HCT116 (cell line): ENCODE measurements around the gene ZC2HC1C. TPM values are rescaled to one million over a fixed set of nuclear protein-coding genes. Genes with fewer than 3 reads are reported as not detected.

Experiments used
- ATAC-seq: fragments of 200-7000 bp; cut with Tn5 transposase; 2 replicates; pipeline ENCODE4 v1.9.1; 2020; ENCODE audit warnings: mild to moderate bottlenecking, moderate library complexity
- BruUV-seq: library from RNA; stranded (reverse); fragments of 400-500 nt; replicated peaks from 2 replicates; lab custom pipeline; 2021; lab: Mats Ljungman, UMichigan
- CTCF ChIA-PET: fragments of 300-600 bp; sonication (Branson Sonifier 250); formaldehyde crosslinking; loops from one replicate; lab custom pipeline; 2021; ENCODE audit warnings: antibody characterized with exemption; lab: Charles Lee
- POLR2A ChIA-PET: fragments of 300-600, 350-600 bp; sonication (Branson Sonifier 250); formaldehyde crosslinking; loops from one replicate; lab custom pipeline; 2021; ENCODE audit warnings: antibody characterized with exemption; lab: Charles Lee
- RAD21 ChIA-PET, 2 experiments: fragments of 300-600 bp; sonication (Branson Sonifier 250); formaldehyde crosslinking; loops; one replicate each; lab custom pipeline; 2023; ENCODE audit warnings: low total read pairs in 2 of 2; ENCODE audit not compliant: uncharacterized antibody in 2 of 2, unreplicated experiment in 2 of 2, low non-redundant PET in 1 of 2; lab: Charles Lee
- DNase-seq: peaks from one replicate; pipeline ENCODE4 v3.0.0-alpha.2; 2010; ENCODE audit warnings: low read depth, low spot score
- H2AFZ ChIP-seq: fragments of 200-600 bp; shearing (Covaris generic), sonication (generic); 2 replicates; pipeline ENCODE4 v1.6.1; 2017; ENCODE audit warnings: low read depth, mixed run types, mixed read lengths, antibody characterized with exemption, low read length; ENCODE audit not compliant: poor library complexity, severe bottlenecking
- H3K27ac ChIP-seq: 2 replicates; pipeline ENCODE4 v1.5.1; 2012; ENCODE audit warnings: low read depth, low read length
- H3K27me3 ChIP-seq: fragments of 200-600 bp; sonication (generic); 2 replicates; pipeline ENCODE4 v1.6.1; 2016; ENCODE audit warnings: mixed run types, low read length, mixed read lengths; ENCODE audit not compliant: insufficient read depth
- H3K36me3 ChIP-seq, 2 experiments: fragments of 200-500 bp in 1 of 2; fragments of 200-600 bp in 1 of 2; sonication (Bioruptor generic) in 1 of 2; sonication (generic) in 1 of 2; 2 replicates each; pipeline versions ENCODE4 v1.5.1 to v1.6.1; 2014 to 2016; ENCODE audit warnings: low read length in 2 of 2, inconsistent platforms in 1 of 2, mixed read lengths in 1 of 2, mixed run types in 1 of 2; ENCODE audit not compliant: insufficient read depth in 2 of 2, control insufficient read depth in 1 of 2
- H3K4me1 ChIP-seq, 2 experiments: fragments of 200-600 bp in 1 of 2; sonication (generic) in 1 of 2; 2 replicates each; pipeline versions ENCODE4 v1.5.1 to v1.6.1; 2012 to 2017; ENCODE audit warnings: low read length in 2 of 2, inconsistent platforms in 1 of 2, mild to moderate bottlenecking in 1 of 2, mixed read lengths in 1 of 2, mixed run types in 1 of 2, moderate library complexity in 1 of 2; ENCODE audit not compliant: insufficient read depth in 2 of 2, control insufficient read depth in 1 of 2
- H3K4me2 ChIP-seq: fragments of 200-600 bp; sonication (generic); 2 replicates; pipeline ENCODE4 v1.6.1; 2017; ENCODE audit warnings: mixed run types, low read length, mixed read lengths
- H3K4me3 ChIP-seq, 2 experiments: fragments of 200-600 bp in 1 of 2; sonication (generic) in 1 of 2; replicated peaks in 1 of 2; 2 replicates each; pipeline ENCODE4 v1.5.1; 2011 to 2016; ENCODE audit warnings: low read length in 2 of 2, control low read depth in 1 of 2, low read depth in 1 of 2, mild to moderate bottlenecking in 1 of 2, mixed read lengths in 1 of 2, mixed run types in 1 of 2
- H3K79me2 ChIP-seq: fragments of 200-600 bp; sonication (generic); 2 replicates; pipeline ENCODE4 v1.6.1; 2017; ENCODE audit warnings: mild to moderate bottlenecking, mixed run types, low read length, moderate library complexity, mixed read lengths; ENCODE audit not compliant: insufficient read depth
- H3K9ac ChIP-seq: fragments of 200-600 bp; sonication (generic); 2 replicates; pipeline ENCODE4 v1.6.1; 2016; ENCODE audit warnings: low read length, mixed read lengths
- H3K9me2 ChIP-seq: fragments of 200-600 bp; sonication (generic), shearing (Covaris generic); 2 replicates; pipeline ENCODE4 v1.6.1; 2017; ENCODE audit warnings: mixed run types, mild to moderate bottlenecking, moderate library complexity; ENCODE audit not compliant: insufficient read depth
- H3K9me3 ChIP-seq, 2 experiments: fragments of 200-500 bp in 1 of 2; fragments of 200-600 bp in 1 of 2; sonication (Bioruptor generic) in 1 of 2; sonication (generic) in 1 of 2; 2 replicates each; pipeline ENCODE4 v1.6.1; 2014 to 2017; ENCODE audit warnings: low read length in 2 of 2, mixed read lengths in 2 of 2, inconsistent platforms in 1 of 2, low read depth in 1 of 2, mild to moderate bottlenecking in 1 of 2, mixed run types in 1 of 2, moderate library complexity in 1 of 2; ENCODE audit not compliant: control insufficient read depth in 1 of 2, insufficient read depth in 1 of 2
- H4K20me1 ChIP-seq: fragments of 200-600 bp; sonication (generic), shearing (Covaris generic); 2 replicates; pipeline ENCODE4 v1.6.1; 2017; ENCODE audit warnings: mixed run types, mild to moderate bottlenecking, moderate library complexity; ENCODE audit not compliant: insufficient read depth
- ATF3 ChIP-seq: IDR thresholded peaks from 2 replicates; pipeline ENCODE4 v1.6.1; 2012
- CEBPB ChIP-seq: IDR thresholded peaks from 2 replicates; pipeline ENCODE4 v1.6.1; 2012; ENCODE audit warnings: low read depth
- CTCF ChIP-seq, 3 experiments: fragments of 200-600 bp in 1 of 3; sonication (generic) in 1 of 3; IDR thresholded peaks in 2 of 3; conservative IDR thresholded peaks in 1 of 3; 2 replicates each; pipeline ENCODE4 v1.5.1; 2012 to 2017; ENCODE audit warnings: low read depth in 2 of 3, low read length in 2 of 3, antibody characterized with exemption in 1 of 3, borderline replicate concordance in 1 of 3, control low read depth in 1 of 3, mild to moderate bottlenecking in 1 of 3, mixed read lengths in 1 of 3, mixed run types in 1 of 3, moderate library complexity in 1 of 3; ENCODE audit not compliant: insufficient read depth in 1 of 3
- EGR1 ChIP-seq: IDR thresholded peaks from 2 replicates; pipeline ENCODE4 v1.6.1; 2012; ENCODE audit warnings: low read depth
- ELF1 ChIP-seq: IDR thresholded peaks from 2 replicates; pipeline ENCODE4 v1.6.1; 2012; ENCODE audit warnings: low read depth, borderline replicate concordance
- EZH2 ChIP-seq: fragments of 200-600 bp; sonication (generic); IDR thresholded peaks from 2 replicates; pipeline ENCODE4 v1.6.1; 2017; ENCODE audit warnings: antibody characterized with exemption, mixed run types
- EZH2phosphoT487 ChIP-seq: fragments of 200-600 bp; IDR thresholded peaks from 2 replicates; pipeline ENCODE4 v1.6.1; 2018; ENCODE audit warnings: antibody characterized with exemption, borderline replicate concordance
- JUND ChIP-seq: IDR thresholded peaks from 2 replicates; pipeline ENCODE4 v1.6.1; 2012
- MAX ChIP-seq: IDR thresholded peaks from 2 replicates; pipeline ENCODE4 v1.6.1; 2012
- POLR2A ChIP-seq: IDR thresholded peaks from 2 replicates; pipeline ENCODE4 v1.7.0; 2011; ENCODE audit warnings: borderline replicate concordance; ENCODE audit not compliant: insufficient read depth, insufficient read length; ENCODE audit errors: extremely low read depth
- POLR2AphosphoS5 ChIP-seq: IDR thresholded peaks from 2 replicates; pipeline ENCODE4 v1.6.1; 2011; ENCODE audit warnings: mild to moderate bottlenecking, low read depth, low read length, moderate library complexity
- RAD21 ChIP-seq: IDR thresholded peaks from 2 replicates; pipeline ENCODE4 v1.6.1; 2012; ENCODE audit warnings: low read depth, mild to moderate bottlenecking
- REST ChIP-seq: IDR thresholded peaks from 2 replicates; pipeline ENCODE4 v1.6.1; 2012; ENCODE audit warnings: low read depth
- SIN3A ChIP-seq: IDR thresholded peaks from 2 replicates; pipeline ENCODE4 v1.6.1; 2012; ENCODE audit warnings: low read depth
- SP1 ChIP-seq: IDR thresholded peaks from 2 replicates; pipeline ENCODE4 v1.6.1; 2012; ENCODE audit warnings: low read depth
- TCF7L2 ChIP-seq: IDR thresholded peaks from 2 replicates; pipeline ENCODE4 v1.7.0; 2011; ENCODE audit warnings: borderline replicate concordance, inconsistent platforms; ENCODE audit not compliant: insufficient read depth, insufficient read length; ENCODE audit errors: extremely low read depth
- YY1 ChIP-seq: IDR thresholded peaks from 2 replicates; pipeline ENCODE4 v1.6.1; 2011; ENCODE audit warnings: low read length, low read depth, moderate library complexity, mild to moderate bottlenecking; ENCODE audit not compliant: insufficient replicate concordance; ENCODE audit errors: extremely low read depth
- ZBTB33 ChIP-seq: IDR thresholded peaks from 2 replicates; pipeline ENCODE4 v1.6.1; 2011; ENCODE audit warnings: mild to moderate bottlenecking, low read length, moderate library complexity; ENCODE audit not compliant: insufficient replicate concordance; ENCODE audit errors: extremely low read depth
- ZFX ChIP-seq: fragments of 450-650 bp; IDR thresholded peaks from 2 replicates; pipeline ENCODE4 v1.6.1; 2017
- intact Hi-C: fragments of 100-400 bp; cut with micrococcal nuclease; formaldehyde crosslinking; loops from 2 replicates; pipeline ENCODE4 v1.10.0; 2022
- total RNA-seq: library from RNA; stranded (reverse); gene quantifications from one replicate; pipeline ENCODE4 v1.2.1, GENCODE V29; 2021; ENCODE audit not compliant: unreplicated experiment

Gene ZC2HC1C
- total RNA-seq, 1 experiment from 2014 or later, result 0.98 TPM

GRCh38 chr14:75088153-75088552 lies 18.7 kb downstream of the ZC2HC1C start:
- no peaks in the 10 kb centered on the region for H3K9me3 ChIP-seq
- H3K27me3 ChIP-seq, result no peaks in the 10 kb centered on the region
- no peak overlapping the region for H3K9ac ChIP-seq
- H3K27ac ChIP-seq, result no peak overlapping the region
- H3K36me3 ChIP-seq, result peaks cover 20 to 36% of the 10 kb centered on the region in 2 experiments; a peak in 3 of 4 replicates
- no peak overlapping the region for H3K4me2 ChIP-seq
- DNase-seq, result no peak
- POLR2A ChIA-PET, result no interaction called here
- no peaks in the 10 kb centered on the region for H4K20me1 ChIP-seq
- no peak overlapping the region for H3K4me3 ChIP-seq
- BruUV-seq, result no TSS peak
- H3K79me2 ChIP-seq, result no peaks in the 10 kb centered on the region
- peak; percentile 25; the same call in 1 of the 2 replicates for ATAC-seq
- RAD21 ChIA-PET, result interaction anchor here (0.9 to 1.6 kb wide), 3 partner anchors 65 to 227 kb away, joined by 3 to 5 read pairs (median 4); no protein-coding TSS in a partner anchor
- H3K4me1 ChIP-seq, result no peaks in the 10 kb centered on the region
- H3K9me2 ChIP-seq, result no peaks in the 10 kb centered on the region
- intact Hi-C loops, result loop anchor here (1.0 kb wide), 3 partner anchors 142 to 227 kb away; no protein-coding TSS in a partner anchor
- CTCF ChIA-PET, result interaction anchor here (1.1 to 4.4 kb wide), 8 partner anchors 20 to 228 kb away, joined by 3 to 27 read pairs (median 4); partner anchors contain the start of gene RPS6KL1
- no peak overlapping the region for H2AFZ ChIP-seq
- no peak for TF ChIP-seq CTCF (IDR thresholded peaks at IDR 0.05 in 2 of 3, conservative IDR thresholded peaks at IDR 0.05 in 1 of 3; ENCODE audit: borderline replicate concordance in 1 of 3, insufficient read depth in 1 of 3, low read depth in 2 of 3, low read length in 2 of 3)
- TF ChIP-seq CEBPB, result no peak
- no peak for TF ChIP-seq SP1
- TF ChIP-seq ZFX, result no peak
- no peak for TF ChIP-seq POLR2A
- TF ChIP-seq EZH2, result no peak
- TF ChIP-seq TCF7L2, result no peak
- no peak for TF ChIP-seq ELF1
- TF ChIP-seq JUND, result no peak
- no peak for TF ChIP-seq ZBTB33
- no peak for TF ChIP-seq MAX
- TF ChIP-seq POLR2AphosphoS5, result no peak
- no peak for TF ChIP-seq EZH2phosphoT487
- no peak for TF ChIP-seq REST
- no peak for TF ChIP-seq ATF3
- TF ChIP-seq EGR1, result no peak
- no peak for TF ChIP-seq SIN3A
- no peak for TF ChIP-seq RAD21
- no peak for TF ChIP-seq YY1
